ENCODE measurements around the gene FBXO34.

The FBXO34 gene

DNA sequence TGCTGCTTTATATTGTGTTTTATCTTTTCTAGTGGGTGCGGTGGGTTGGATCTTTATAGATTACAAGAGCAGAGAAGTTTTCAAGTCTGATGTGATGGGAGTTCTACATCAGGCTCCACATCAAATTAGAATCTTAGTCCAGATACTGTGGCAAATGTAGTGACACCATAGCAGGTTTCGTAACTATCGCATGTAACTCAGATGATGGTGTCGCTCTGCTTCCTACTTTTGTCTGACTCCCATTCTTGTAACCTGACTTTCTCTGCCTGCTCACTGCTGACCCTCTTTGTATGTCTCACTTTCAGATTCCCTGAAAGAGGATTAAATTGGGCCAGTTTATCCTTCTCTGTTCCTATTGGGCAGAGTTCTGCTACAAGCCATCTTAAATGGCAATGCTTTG is 22.8 kb upstream of the FBXO34 start:
- no peak overlapping the region for H3K4me3 ChIP-seq (ENCODE audit: low read depth, low read length)
- TF ChIP-seq CTCF (IDR thresholded peaks at IDR 0.05; ENCODE audit: low read depth, low read length): no peak
- no peak for DNase-seq (ENCODE audit: low read depth, low spot score)
- in situ Hi-C loops (cut with HindIII; ENCODE audit: low sequenced_read_pairs): no loop called here

DNA sequence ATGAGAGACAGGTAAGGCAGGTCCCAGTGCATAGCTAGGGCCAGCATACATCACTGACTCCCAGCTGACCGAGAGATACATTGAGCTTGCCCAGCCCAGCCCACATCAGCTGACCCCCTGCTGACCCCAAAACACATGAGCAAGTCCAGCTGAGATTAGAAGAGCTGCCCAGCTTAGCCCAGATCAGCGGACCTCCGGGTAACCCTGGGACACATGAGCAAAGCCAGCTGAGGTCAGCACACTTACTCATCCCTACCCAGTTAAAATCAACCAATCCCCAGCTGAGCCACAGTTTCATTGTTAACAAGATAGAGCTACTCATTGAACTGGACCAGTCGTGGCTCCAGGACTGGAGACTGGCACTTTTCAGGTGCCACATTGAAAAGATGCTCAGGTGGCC is 21.8 kb upstream of the FBXO34 start:
- in situ Hi-C loops (cut with HindIII; ENCODE audit: low sequenced_read_pairs): no loop called here
- no peak overlapping the region for H3K4me3 ChIP-seq (ENCODE audit: low read depth, low read length)
- TF ChIP-seq CTCF (IDR thresholded peaks at IDR 0.05; ENCODE audit: low read depth, low read length): no peak
- DNase-seq (ENCODE audit: low read depth, low spot score): no peak

- no peak overlapping the region for H3K4me3 ChIP-seq (ENCODE audit: low read depth, low read length)
- in situ Hi-C loops (cut with HindIII; ENCODE audit: low sequenced_read_pairs): no loop called here
- no peak for TF ChIP-seq CTCF (IDR thresholded peaks at IDR 0.05; ENCODE audit: low read depth, low read length)
- no peak for DNase-seq (ENCODE audit: low read depth, low spot score)
Measured at GRCh38 chr14:55253276-55253675, 17.9 kb upstream of the FBXO34 start.

- no peak for TF ChIP-seq CTCF (IDR thresholded peaks at IDR 0.05; ENCODE audit: low read depth, low read length)
- DNase-seq (ENCODE audit: low read depth, low spot score): no peak
- in situ Hi-C loops (cut with HindIII; ENCODE audit: low sequenced_read_pairs): no loop called here
- no peak overlapping the region for H3K4me3 ChIP-seq (ENCODE audit: low read depth, low read length)
Measured at GRCh38 chr14:55254581-55254980, 16.6 kb upstream of the FBXO34 start.

- DNase-seq (ENCODE audit: low read depth, low spot score): no peak
- in situ Hi-C loops (cut with HindIII; ENCODE audit: low sequenced_read_pairs): no loop called here
- no peak overlapping the region for H3K4me3 ChIP-seq (ENCODE audit: low read depth, low read length)
- no peak for TF ChIP-seq CTCF (IDR thresholded peaks at IDR 0.05; ENCODE audit: low read depth, low read length)
Measured at GRCh38 chr14:55255979-55256378, 15.2 kb upstream of the FBXO34 start.

GRCh38 chr14:55256586-55256985 is 14.6 kb upstream of the FBXO34 start:
- in situ Hi-C loops (cut with HindIII; ENCODE audit: low sequenced_read_pairs): no loop called here
- H3K4me3 ChIP-seq (ENCODE audit: low read depth, low read length): no peak overlapping the region
- no peak for TF ChIP-seq CTCF (IDR thresholded peaks at IDR 0.05; ENCODE audit: low read depth, low read length)
- DNase-seq (ENCODE audit: low read depth, low spot score): no peak

GRCh38 chr14:55265197-55265596 is 6.0 kb upstream of the FBXO34 start:
- H3K4me3 ChIP-seq (ENCODE audit: low read depth, low read length): no peak overlapping the region
- DNase-seq (ENCODE audit: low read depth, low spot score): no peak
- no peak for TF ChIP-seq CTCF (IDR thresholded peaks at IDR 0.05; ENCODE audit: low read depth, low read length)
- in situ Hi-C loops (cut with HindIII; ENCODE audit: low sequenced_read_pairs): no loop called here
